Activated B cell treated with CpG ODN at 0.5 μM for 24 hours (primary cell): Measurements from ENCODE around the gene NELFCD. TPM values are rescaled to one million over a fixed set of nuclear protein-coding genes. Genes with fewer than 3 reads are reported as not detected.

Source experiments
- ATAC-seq: fragments of 200-7000 bp; cut with Tn5 transposase; one replicate; pipeline ENCODE4 v1.10.0; 2021; ENCODE audit warnings: low read depth, mild to moderate bottlenecking, moderate library complexity
- CTCF ChIA-PET: fragments of 350-600 bp; sonication (Branson Sonifier 250); formaldehyde crosslinking; loops from one replicate; lab custom pipeline; 2021; ENCODE audit warnings: antibody characterized with exemption; lab: Charles Lee
- POLR2A ChIA-PET: fragments of 350-600 bp; sonication (Branson Sonifier 250); formaldehyde crosslinking; loops from one replicate; lab custom pipeline; 2021; ENCODE audit warnings: antibody characterized with exemption; lab: Charles Lee
- DNase-seq: peaks from one replicate; pipeline ENCODE4 v3.0.0; 2022
- H3K27ac Mint-ChIP-seq: one replicate; pipeline ENCODE4 v1.8.0; 2020; ENCODE audit warnings: mixed read lengths
- H3K27me3 Mint-ChIP-seq: one replicate; pipeline ENCODE4 v1.8.0; 2021; ENCODE audit warnings: mixed read lengths
- H3K36me3 Mint-ChIP-seq: one replicate; pipeline ENCODE4 v1.8.0; 2021; ENCODE audit warnings: low read depth, mixed read lengths
- H3K4me1 Mint-ChIP-seq: one replicate; pipeline ENCODE4 v1.8.0; 2021; ENCODE audit warnings: mixed read lengths
- H3K4me3 Mint-ChIP-seq: one replicate; pipeline ENCODE4 v1.8.0; 2020; ENCODE audit warnings: mild to moderate bottlenecking, mixed read lengths
- H3K9me3 Mint-ChIP-seq: one replicate; pipeline ENCODE4 v1.8.0; 2020; ENCODE audit warnings: mixed read lengths
- intact Hi-C: fragments of 100-400 bp; cut with micrococcal nuclease; formaldehyde crosslinking; loops from one replicate; pipeline ENCODE4 v1.15.1; 2024
- total RNA-seq: library from RNA; stranded (reverse); gene quantifications from 2 replicates; pipeline ENCODE4 v1.2.3, GENCODE V29; 2022
- TF ChIP-seq, protein P1 (sequence below): fragments of 200-600 bp; IDR thresholded peaks from one replicate; pipeline ENCODE4 v1.8.0; 2022; ENCODE audit warnings: antibody characterized with exemption, mild to moderate bottlenecking

NELFCD gene
- total RNA-seq, 1 donor from 2014 or later: 107 TPM

DNA sequence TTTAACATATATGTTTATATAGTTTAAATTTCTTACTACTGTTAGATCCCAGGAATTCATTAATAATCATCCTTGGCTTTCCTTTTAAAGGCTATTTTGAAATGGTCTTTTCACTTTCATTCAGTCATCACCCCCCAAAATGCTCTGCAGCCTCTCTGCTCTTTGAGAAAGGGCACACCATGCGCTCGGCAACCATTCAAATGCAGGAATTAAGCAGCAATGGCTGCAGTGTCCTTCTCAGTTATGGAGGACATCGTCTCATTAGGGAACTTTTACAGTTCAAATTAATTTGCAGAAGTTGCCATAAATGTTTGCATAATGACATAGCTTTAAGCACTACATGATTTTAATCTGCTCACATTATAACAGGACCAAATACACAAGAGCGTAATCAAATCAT, 44.5 kb downstream of the NELFCD start:
- Mint-ChIP-seq H3K9me3 (no peaks in the 10 kb centered on the region), H3K36me3 (peaks cover 89% of the 10 kb centered on the region), H3K27me3 (no peaks in the 10 kb centered on the region), H3K4me1 (peaks cover 41% of the 10 kb centered on the region), H3K4me3 (no peak overlapping the region), H3K27ac (no peak overlapping the region)
- ATAC-seq: no peak
- CTCF ChIA-PET: no interaction called here
- POLR2A ChIA-PET: interaction anchor here (3.6 kb wide), 1 partner anchor 17 kb away, joined by 13 read pairs; no protein-coding TSS in a partner anchor
- intact Hi-C loops: no loop called here
- DNase-seq: no peak
- TF ChIP-seq, protein P1, sequence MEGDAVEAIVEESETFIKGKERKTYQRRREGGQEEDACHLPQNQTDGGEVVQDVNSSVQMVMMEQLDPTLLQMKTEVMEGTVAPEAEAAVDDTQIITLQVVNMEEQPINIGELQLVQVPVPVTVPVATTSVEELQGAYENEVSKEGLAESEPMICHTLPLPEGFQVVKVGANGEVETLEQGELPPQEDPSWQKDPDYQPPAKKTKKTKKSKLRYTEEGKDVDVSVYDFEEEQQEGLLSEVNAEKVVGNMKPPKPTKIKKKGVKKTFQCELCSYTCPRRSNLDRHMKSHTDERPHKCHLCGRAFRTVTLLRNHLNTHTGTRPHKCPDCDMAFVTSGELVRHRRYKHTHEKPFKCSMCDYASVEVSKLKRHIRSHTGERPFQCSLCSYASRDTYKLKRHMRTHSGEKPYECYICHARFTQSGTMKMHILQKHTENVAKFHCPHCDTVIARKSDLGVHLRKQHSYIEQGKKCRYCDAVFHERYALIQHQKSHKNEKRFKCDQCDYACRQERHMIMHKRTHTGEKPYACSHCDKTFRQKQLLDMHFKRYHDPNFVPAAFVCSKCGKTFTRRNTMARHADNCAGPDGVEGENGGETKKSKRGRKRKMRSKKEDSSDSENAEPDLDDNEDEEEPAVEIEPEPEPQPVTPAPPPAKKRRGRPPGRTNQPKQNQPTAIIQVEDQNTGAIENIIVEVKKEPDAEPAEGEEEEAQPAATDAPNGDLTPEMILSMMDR: no peak

DNA sequence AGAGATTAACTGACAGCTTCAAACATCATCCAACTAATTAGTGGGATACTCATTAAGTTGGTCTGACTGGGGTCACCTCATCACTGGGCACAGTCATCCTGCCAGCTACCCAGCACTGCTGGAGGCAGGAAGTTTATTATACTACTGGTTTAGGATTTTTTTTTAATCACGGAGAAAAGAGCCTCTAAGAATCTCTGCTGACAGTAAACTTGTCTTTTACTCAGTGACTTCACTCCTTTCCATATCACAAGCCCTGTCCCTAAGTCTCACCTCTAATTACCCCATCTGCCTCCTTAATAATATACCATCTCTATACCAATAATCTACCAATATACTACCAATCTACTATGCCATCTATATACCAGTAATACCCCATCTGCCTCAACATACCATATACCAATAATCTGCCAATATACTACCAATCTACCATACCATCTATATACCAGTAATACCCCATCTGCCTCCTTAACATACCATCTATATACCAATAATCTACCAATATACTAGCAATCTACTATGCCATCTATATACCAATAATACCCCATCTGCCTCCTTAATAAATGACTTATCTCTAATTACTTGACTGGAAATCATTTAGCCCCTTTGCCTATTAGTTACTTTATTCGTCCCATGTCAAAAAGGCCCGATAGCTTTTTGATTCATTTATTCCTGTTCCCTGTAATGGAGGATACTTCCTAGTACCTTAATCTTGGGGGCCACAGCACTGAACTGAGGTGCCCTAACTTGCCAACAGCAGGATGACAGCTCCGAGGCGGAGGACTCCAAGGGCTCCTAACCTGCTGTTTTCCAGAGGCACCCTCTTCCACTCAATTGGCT, 46.1 kb downstream of the NELFCD start:
- intact Hi-C loops: no loop called here
- H3K4me1 Mint-ChIP-seq: peaks cover 52% of the 10 kb centered on the region
- TF ChIP-seq, protein P1: no peak
- H3K27me3 Mint-ChIP-seq: no peaks in the 10 kb centered on the region
- H3K4me3 Mint-ChIP-seq: no peak overlapping the region
- CTCF ChIA-PET: no interaction called here
- no peaks in the 10 kb centered on the region for H3K9me3 Mint-ChIP-seq
- peaks cover 94% of the 10 kb centered on the region for H3K36me3 Mint-ChIP-seq
- ATAC-seq: no peak
- no peak overlapping the region for H3K27ac Mint-ChIP-seq
- DNase-seq: no peak
- POLR2A ChIA-PET: interaction anchor here (0.9 to 1.0 kb wide), 2 partner anchors 19 to 138 kb away, joined by 3 to 4 read pairs; no protein-coding TSS in a partner anchor

DNA sequence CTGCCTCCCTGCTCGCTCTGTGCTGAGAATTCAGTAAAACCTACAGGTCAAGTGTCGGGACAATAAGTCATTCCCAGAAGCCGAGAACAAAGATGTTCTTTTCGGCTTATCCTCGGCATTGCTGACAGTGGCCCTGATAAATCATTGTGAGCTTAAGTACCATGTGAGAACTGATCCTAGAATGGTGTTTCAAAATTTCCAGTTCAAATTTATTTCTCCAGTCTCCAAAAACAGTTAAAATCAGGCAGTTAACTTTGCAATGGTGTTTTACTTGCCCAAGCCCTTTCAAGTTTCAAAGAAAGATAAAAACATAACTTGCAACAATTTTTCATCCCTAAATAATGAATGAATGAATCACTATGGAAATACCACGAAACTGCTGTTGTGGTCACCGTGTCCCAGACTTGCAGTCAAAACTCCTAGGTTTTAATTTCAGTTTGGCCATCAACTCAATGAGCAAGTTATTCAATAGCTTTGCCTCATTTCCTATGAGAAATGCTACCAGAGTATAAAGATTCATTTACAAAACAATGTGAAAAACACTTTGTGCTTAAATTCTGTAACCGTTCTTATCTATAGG, 46.8 kb downstream of the NELFCD start:
- Mint-ChIP-seq H3K4me3 (no peak overlapping the region), H3K27me3 (no peaks in the 10 kb centered on the region), H3K4me1 (peaks cover 55% of the 10 kb centered on the region), H3K27ac (no peak overlapping the region), H3K9me3 (no peaks in the 10 kb centered on the region), H3K36me3 (peaks cover 89% of the 10 kb centered on the region)
- DNase-seq: no peak
- no peak for ATAC-seq
- POLR2A ChIA-PET: no interaction called here
- CTCF ChIA-PET: no interaction called here
- intact Hi-C loops: no loop called here
- TF ChIP-seq, protein P1: no peak

DNA sequence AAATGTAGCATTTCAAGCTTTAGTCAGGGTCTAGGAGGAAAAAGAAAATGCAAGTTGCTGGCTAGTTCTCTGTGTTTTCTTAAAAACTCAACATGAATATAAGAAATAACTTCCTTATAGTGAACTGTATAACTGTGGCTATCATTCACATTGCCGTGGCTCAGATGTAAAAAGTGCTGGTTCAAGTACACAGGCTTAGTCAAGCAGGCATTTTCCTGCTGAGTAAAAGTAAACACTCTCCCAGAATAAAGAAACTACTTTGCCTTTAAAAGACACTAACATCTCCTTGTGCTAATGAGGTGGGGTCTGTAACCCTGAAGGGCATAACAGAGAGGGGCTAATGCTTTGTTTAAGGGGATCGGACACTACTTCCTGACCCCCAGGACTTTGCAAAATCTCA, 47.8 kb downstream of the NELFCD start:
- TF ChIP-seq, protein P1: no peak
- ATAC-seq (no peak), DNase-seq (no peak)
- Mint-ChIP-seq H3K4me3 (peak overlapping the region; percentile 12), H3K27me3 (no peaks in the 10 kb centered on the region), H3K27ac (no peak overlapping the region), H3K36me3 (peaks cover 83% of the 10 kb centered on the region), H3K4me1 (peaks cover 60% of the 10 kb centered on the region), H3K9me3 (no peaks in the 10 kb centered on the region)
- ChIA-PET CTCF (interaction anchor here (0.7 kb wide), 1 partner anchor 162 kb away, joined by 4 read pairs; no protein-coding TSS in a partner anchor), POLR2A (interaction anchor here (0.6 to 0.9 kb wide), 5 partner anchors 9 to 140 kb away, joined by 3 to 4 read pairs (median 3); partner anchors contain the start of gene TUBB1)
- intact Hi-C loops: no loop called here
